ENCODE results near the gene NWD2. TPM values are rescaled to one million over a fixed set of nuclear protein-coding genes. Genes with fewer than 3 reads are reported as not detected.

The NWD2 gene
- total and polyA plus RNA-seq, 10 of the 15 experiments (the other 5 are each of a cell fraction or from before 2014, with no cell fraction given), result not detected

- TF ChIP-seq MLLT1 (IDR thresholded peaks at IDR 0.05) (no peak), JUND (IDR thresholded peaks at IDR 0.05; ENCODE audit: low read depth, low read length) (no peak), ZNF687 (IDR thresholded peaks at IDR 0.05) (no peak), NFXL1 (IDR thresholded peaks at IDR 0.05; ENCODE audit: borderline replicate concordance) (no peak), PML (IDR thresholded peaks at IDR 0.05; ENCODE audit: low read length) (no peak), TCF3 (IDR thresholded peaks at IDR 0.05; ENCODE audit: borderline replicate concordance, insufficient read depth, low read depth, low read length) (no peak)
Measured at GRCh38 chr4:37245391-37245954, 930 bp downstream of the NWD2 start (continued).

GRCh38 chr4:37246891-37247290 lies 2.3 kb downstream of the NWD2 start:
- Histone ChIP-seq H3K79me2 (ENCODE audit: control insufficient read depth, insufficient read depth, low read length) (no peaks in the 10 kb centered on the region), H3K9me3 (replicated peaks; ENCODE audit: control insufficient read depth, insufficient read depth, low read length) (no peaks in the 10 kb centered on the region), H3K4me3 (no peak overlapping the region), H4K20me1 (ENCODE audit: control insufficient read depth, insufficient read depth) (no peaks in the 10 kb centered on the region), H3K27me3 (replicated peaks in 1 of 2; ENCODE audit: control insufficient read depth in 2 of 2, insufficient read depth in 2 of 2, low read length in 1 of 2) (peaks cover 0 to 5% of the 10 kb centered on the region in 2 experiments; a peak in 3 of 4 replicates), H3K4me1 (ENCODE audit: control insufficient read depth, insufficient read depth, low read length) (no peaks in the 10 kb centered on the region), H3K27ac (ENCODE audit: control insufficient read depth, insufficient read depth) (no peak overlapping the region), H3K4me2 (ENCODE audit: control insufficient read depth, insufficient read depth) (no peak overlapping the region), H3K9ac (ENCODE audit: control insufficient read depth, insufficient read depth, low read length) (no peak overlapping the region), H3K36me3 (ENCODE audit: control insufficient read depth in 2 of 2, insufficient read depth in 2 of 2, low read length in 1 of 2) (no peaks in the 10 kb centered on the region), H2AFZ (ENCODE audit: control insufficient read depth, low read depth, low read length) (no peak overlapping the region)
- DNase-seq (ENCODE audit: low read depth, low spot score), result no peak
- FAIRE-seq, result no peak
- POLR2A ChIA-PET, result no interaction called here
- in situ Hi-C loops (cut with MboI) (no loop called here), intact Hi-C loops (cut with micrococcal nuclease; ENCODE audit: unreplicated experiment) (loop anchor here (10.0 kb wide), 1 partner anchor 832 kb away; no protein-coding TSS in a partner anchor)
- RAD21 ChIA-PET (ENCODE audit: unreplicated experiment), result no interaction called here
- no peak for ATAC-seq
- SMC1A ChIA-PET (ENCODE audit: uncharacterized antibody, unreplicated experiment), result no interaction called here
- CTCF ChIA-PET, result no interaction called here
- WGBS (ENCODE audit: insufficient coverage, insufficient replicate concordance, low lambda C conversion rate, missing lambda C conversion rate), result 17% methylated on average over 6 of the region's 6 CpGs
- no TSS peak for BruUV-seq (replicated peaks)
- TF ChIP-seq BCL3 (IDR thresholded peaks at IDR 0.05; ENCODE audit: borderline replicate concordance, insufficient read depth, low read depth, low read length, poor library complexity, severe bottlenecking) (no peak), EGR1 (IDR thresholded peaks at IDR 0.05; ENCODE audit: borderline replicate concordance in 1 of 2, low read depth in 2 of 2, low read length in 2 of 2) (no peak), ATF2 (IDR thresholded peaks at IDR 0.05; ENCODE audit: low read length) (no peak), SKIL (IDR thresholded peaks at IDR 0.05; ENCODE audit: low read depth, poor library complexity, severe bottlenecking) (no peak)
